IMR-90 (cell line): ENCODE data around the gene BSCL2. TPM values are rescaled to one million over a fixed set of nuclear protein-coding genes. Genes with fewer than 3 reads are reported as not detected.
"Not testable (repeated sequence)": the region's sequence is repeated elsewhere in the genome, so short reads cannot be mapped to it uniquely, and the experiment has no call there.

Experiments
- ATAC-seq: fragments of 200-7000 bp; cut with Tn5 transposase; 2 replicates; pipeline ENCODE4 v1.9.1; 2020; ENCODE audit warnings: low read depth, mild to moderate bottlenecking, moderate library complexity
- BruUV-seq: library from RNA; stranded (reverse); fragments of 400-500 nt; replicated peaks from 2 replicates; lab custom pipeline; 2021; lab: Mats Ljungman, UMichigan
- CTCF ChIA-PET: fragments of 300-600 bp; formaldehyde crosslinking; extraction: SDS; loops from one replicate; lab custom pipeline; 2021; ENCODE audit warnings: antibody characterized with exemption; lab: Yijun Ruan, JAX
- POLR2A ChIA-PET: fragments of 300-600 bp; sonication (Branson Sonifier 250); formaldehyde crosslinking; loops from one replicate; lab custom pipeline; 2022; ENCODE audit warnings: antibody characterized with exemption; ENCODE audit not compliant: unreplicated experiment; lab: Charles Lee
- DNase-seq: peaks from one replicate; pipeline ENCODE4 v3.0.0; 2013
- H2AFZ ChIP-seq: replicated peaks from 2 replicates; pipeline ENCODE3; 2013; ENCODE audit warnings: low read length, mild to moderate bottlenecking; ENCODE audit not compliant: poor library complexity
- H2AK5ac ChIP-seq: 2 replicates; pipeline ENCODE4 v1.6.1; 2013; ENCODE audit warnings: low read depth, low read length, inconsistent platforms
- H2AK9ac ChIP-seq: replicated peaks from 2 replicates; pipeline ENCODE3; 2013; ENCODE audit warnings: mild to moderate bottlenecking, low read depth, low read length, moderate library complexity; ENCODE audit not compliant: poor library complexity
- H2BK120ac ChIP-seq: 2 replicates; pipeline ENCODE4 v1.6.1; 2013; ENCODE audit warnings: low read depth, low read length, inconsistent platforms
- H2BK15ac ChIP-seq: 3 replicates; pipeline ENCODE4 v1.6.1; 2013; ENCODE audit warnings: low read depth, low read length, inconsistent platforms
- H2BK20ac ChIP-seq: 2 replicates; pipeline ENCODE4 v1.6.1; 2013; ENCODE audit warnings: low read depth, mild to moderate bottlenecking, inconsistent platforms, low read length, moderate library complexity
- H2BK5ac ChIP-seq: 2 replicates; pipeline ENCODE4 v1.6.1; 2013; ENCODE audit warnings: mild to moderate bottlenecking, low read depth, low read length, inconsistent platforms; ENCODE audit not compliant: poor library complexity, severe bottlenecking
- H3K14ac ChIP-seq: replicated peaks from 2 replicates; pipeline ENCODE4 v1.6.1; 2013; ENCODE audit warnings: low read depth, low read length, inconsistent platforms
- H3K18ac ChIP-seq: 2 replicates; pipeline ENCODE4 v1.6.1; 2013; ENCODE audit warnings: low read depth, low read length, control low read depth
- H3K23ac ChIP-seq: 2 replicates; pipeline ENCODE4 v1.6.1; 2013; ENCODE audit warnings: low read depth, low read length, inconsistent platforms
- H3K27ac ChIP-seq: 2 replicates; pipeline ENCODE4 v1.5.1; 2013; ENCODE audit warnings: mild to moderate bottlenecking, control low read depth, low read length; ENCODE audit not compliant: insufficient read depth
- H3K27me3 ChIP-seq: 2 replicates; pipeline ENCODE4 v1.6.1; 2013; ENCODE audit warnings: low read length; ENCODE audit not compliant: control insufficient read depth, insufficient read depth
- H3K36me3 ChIP-seq: 2 replicates; pipeline ENCODE4 v1.6.1; 2013; ENCODE audit warnings: low read length, mixed read lengths; ENCODE audit not compliant: control insufficient read depth, insufficient read depth
- H3K4ac ChIP-seq: 2 replicates; pipeline ENCODE4 v1.6.1; 2013; ENCODE audit warnings: low read depth, low read length, inconsistent platforms
- H3K4me1 ChIP-seq: 2 replicates; pipeline ENCODE4 v1.6.1; 2013; ENCODE audit warnings: low read length, mixed read lengths; ENCODE audit not compliant: control insufficient read depth, insufficient read depth
- H3K4me2 ChIP-seq: 2 replicates; pipeline ENCODE4 v1.6.1; 2013; ENCODE audit warnings: low read depth, mild to moderate bottlenecking, control low read depth, low read length, moderate library complexity
- H3K4me3 ChIP-seq: 2 replicates; pipeline ENCODE4 v1.5.1; 2013; ENCODE audit warnings: low read depth, mild to moderate bottlenecking, control low read depth, low read length, moderate library complexity; ENCODE audit not compliant: insufficient read depth
- H3K56ac ChIP-seq: 2 replicates; pipeline ENCODE4 v1.6.1; 2013; ENCODE audit warnings: low read length, inconsistent platforms; ENCODE audit not compliant: insufficient read depth; ENCODE audit errors: extremely low read depth
- H3K79me1 ChIP-seq, 2 experiments: 2 replicates each; pipeline ENCODE4 v1.6.1; 2013; ENCODE audit warnings: low read length in 2 of 2, inconsistent platforms in 1 of 2, low read depth in 1 of 2
- H3K9ac ChIP-seq: 2 replicates; pipeline ENCODE4 v1.6.1; 2013; ENCODE audit warnings: low read depth, low read length, control low read depth
- H3K9me1 ChIP-seq: 2 replicates; pipeline ENCODE4 v1.6.1; 2013; ENCODE audit warnings: low read length, inconsistent platforms; ENCODE audit not compliant: insufficient read depth
- H3K9me3 ChIP-seq: 2 replicates; pipeline ENCODE4 v1.6.1; 2013; ENCODE audit warnings: low read length; ENCODE audit not compliant: control insufficient read depth, insufficient read depth
- H4K20me1 ChIP-seq: 2 replicates; pipeline ENCODE4 v1.6.1; 2013; ENCODE audit warnings: low read length, inconsistent platforms; ENCODE audit not compliant: insufficient read depth
- H4K5ac ChIP-seq: 2 replicates; pipeline ENCODE4 v1.6.1; 2013; ENCODE audit warnings: mild to moderate bottlenecking, low read depth, low read length, control low read depth
- H4K8ac ChIP-seq, 2 experiments: 2 replicates each; pipeline ENCODE4 v1.6.1; 2013; ENCODE audit warnings: low read depth in 2 of 2, low read length in 2 of 2, control low read depth in 1 of 2, inconsistent platforms in 1 of 2
- H4K91ac ChIP-seq: 2 replicates; pipeline ENCODE4 v1.6.1; 2013; ENCODE audit warnings: low read depth, low read length, inconsistent platforms; ENCODE audit not compliant: insufficient read depth
- MAFK ChIP-seq: IDR thresholded peaks from 2 replicates; pipeline ENCODE4 v1.6.1; 2012; ENCODE audit warnings: low read depth, low read length, improper control_type of control experiment
- RCOR1 ChIP-seq: IDR thresholded peaks from 2 replicates; pipeline ENCODE4 v1.6.1; 2012; ENCODE audit warnings: mild to moderate bottlenecking, low read length, improper control_type of control experiment; ENCODE audit not compliant: insufficient replicate concordance
- WGBS, 2 experiments: methylation state at CpG; one replicate each; pipeline versions ENCODE4 v1.1.5 to v1.1.7; 2013; ENCODE audit warnings: missing lambda C conversion rate in 2 of 2; ENCODE audit not compliant: insufficient read length in 1 of 2; ENCODE audit errors: extremely low coverage in 2 of 2; 5-methylcytosine and 5-hydroxymethylcytosine counted together
- dilution Hi-C: fragments of 300-500 bp; cut with HindIII; formaldehyde crosslinking; loops from one replicate; pipeline ENCODE4 v1.14.3; 2018; ENCODE audit warnings: low sequenced_read_pairs; ENCODE audit not compliant: unreplicated experiment
- in situ Hi-C: fragments of 300-500 bp; cut with MboI; formaldehyde crosslinking; loops from 3 replicates; pipeline ENCODE4 v1.14.3; 2019; ENCODE audit warnings: low sequenced_read_pairs, inconsistent platforms, mixed read lengths
- intact Hi-C: fragments of 100-400 bp; cut with micrococcal nuclease; formaldehyde crosslinking; loops from 2 replicates; pipeline ENCODE4 v1.10.0; 2022
- polyA plus RNA-seq, 3 experiments: library from polyadenylated mRNA; depleted of rRNA; stranded (reverse); fragments of >200 nt; gene quantifications; 2 replicates each; pipeline ENCODE4 v1.2.3, GENCODE V29; 2012; ENCODE audit warnings: low replicate concordance in 1 of 3
- total RNA-seq: library from RNA; depleted of rRNA; stranded (reverse); fragments of >200 nt; gene quantifications from 2 replicates; pipeline ENCODE4 v1.2.3, GENCODE V29; 2012

Gene BSCL2
- total and polyA plus RNA-seq, 2 of the 4 experiments (the other 2 are of a cell fraction), result 26.2 to 47.1 TPM

DNA sequence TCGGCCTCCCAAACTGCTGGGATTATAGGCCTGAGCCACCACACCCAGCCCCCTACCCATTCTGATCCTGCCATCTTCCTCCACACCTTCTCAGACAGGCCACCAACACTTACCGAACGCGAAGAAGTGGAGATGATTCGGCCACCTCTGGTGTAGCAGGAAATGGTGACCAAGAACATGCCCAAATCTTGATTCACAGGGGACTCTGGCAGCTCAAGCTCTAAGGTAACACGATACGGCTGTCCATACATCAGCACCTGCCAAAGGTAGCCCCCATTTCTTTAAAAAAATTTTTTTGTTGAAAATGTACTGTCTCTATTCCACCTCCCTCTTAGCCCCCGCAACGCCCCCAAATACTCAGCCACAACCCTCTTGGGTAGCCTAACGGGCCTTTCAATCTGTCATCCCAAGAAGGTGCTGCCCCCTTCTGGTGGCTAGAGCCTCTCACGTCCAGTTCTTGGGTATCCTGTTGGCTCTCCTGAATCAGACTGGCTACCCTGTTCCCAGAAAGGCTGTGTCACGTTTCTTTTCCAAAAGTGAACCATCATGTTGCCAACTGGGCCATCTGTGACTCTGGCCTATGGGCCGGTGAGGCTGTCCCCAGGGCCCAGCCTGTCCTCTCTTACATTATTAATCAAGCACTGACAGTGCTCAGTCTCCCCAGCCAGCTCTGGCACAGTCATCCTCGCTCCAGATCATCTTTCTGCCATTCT is 12.6 kb downstream of the BSCL2 start (continued):
- TF ChIP-seq MAFK (no peak), RCOR1 (no peak)

DNA sequence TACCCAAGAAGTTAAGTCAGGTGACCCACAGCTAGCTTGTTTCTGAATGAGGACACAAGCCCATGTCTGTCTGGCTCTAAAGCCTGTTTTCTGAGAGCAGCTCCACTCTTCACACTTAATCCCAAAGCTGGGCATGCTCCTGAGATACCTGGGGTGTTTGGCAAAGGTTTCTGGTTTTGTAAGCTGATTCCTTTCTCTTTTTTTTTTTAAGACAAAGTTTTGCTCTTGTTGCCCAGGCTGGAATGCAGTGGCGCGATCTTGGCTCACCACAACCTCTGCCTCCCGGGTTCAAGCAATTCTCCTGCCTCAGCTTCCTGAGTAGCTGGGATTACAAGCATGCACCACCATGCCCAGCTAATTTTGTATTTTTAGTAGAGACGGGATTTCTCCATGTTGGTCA is 13.6 kb downstream of the BSCL2 start:
- H2BK20ac ChIP-seq, POLR2A ChIA-PET, H4K91ac ChIP-seq, H3K4ac ChIP-seq, H4K5ac ChIP-seq, H2BK120ac ChIP-seq, H3K9ac ChIP-seq, H3K4me3 ChIP-seq, H3K4me1 ChIP-seq, H3K4me2 ChIP-seq, H3K56ac ChIP-seq, DNase-seq, dilution Hi-C loops, H2AK5ac ChIP-seq, H3K23ac ChIP-seq, H3K14ac ChIP-seq, H2AFZ ChIP-seq, H3K9me1 ChIP-seq, BruUV-seq, H3K18ac ChIP-seq, H3K9me3 ChIP-seq, H3K27me3 ChIP-seq, H4K8ac ChIP-seq, H3K79me1 ChIP-seq, H2BK5ac ChIP-seq, H4K20me1 ChIP-seq, H2AK9ac ChIP-seq, H3K27ac ChIP-seq, ATAC-seq, H2BK15ac ChIP-seq: not testable (repeated sequence)
- H3K36me3 ChIP-seq, result peaks cover 22% of the 10 kb centered on the region
- no CpG with 5 or more reads among the region's 4 CpGs for WGBS, 2 experiments
- CTCF ChIA-PET, result interaction anchor here (0.9 to 3.0 kb wide), 4 partner anchors 10 to 298 kb away, joined by 4 to 11 read pairs (median 5); no protein-coding TSS in a partner anchor
- intact Hi-C loops (loop anchor here (1.0 to 10.0 kb wide), 4 partner anchors 13 to 313 kb away; partner anchors contain the start of gene TUT1), in situ Hi-C loops (loop anchor here (10.0 kb wide), 1 partner anchor 299 kb away; no protein-coding TSS in a partner anchor)
